GM12874 (cell line): ENCODE results near the gene WASF3.

Experiments
- TF ChIP-seq, protein P1 (sequence below): IDR thresholded peaks from 2 replicates; pipeline ENCODE4 v1.5.1; 2011; ENCODE audit warnings: low read depth, mild to moderate bottlenecking, control low read depth, low read length, moderate library complexity; ENCODE audit not compliant: insufficient read depth

The WASF3 gene

DNA sequence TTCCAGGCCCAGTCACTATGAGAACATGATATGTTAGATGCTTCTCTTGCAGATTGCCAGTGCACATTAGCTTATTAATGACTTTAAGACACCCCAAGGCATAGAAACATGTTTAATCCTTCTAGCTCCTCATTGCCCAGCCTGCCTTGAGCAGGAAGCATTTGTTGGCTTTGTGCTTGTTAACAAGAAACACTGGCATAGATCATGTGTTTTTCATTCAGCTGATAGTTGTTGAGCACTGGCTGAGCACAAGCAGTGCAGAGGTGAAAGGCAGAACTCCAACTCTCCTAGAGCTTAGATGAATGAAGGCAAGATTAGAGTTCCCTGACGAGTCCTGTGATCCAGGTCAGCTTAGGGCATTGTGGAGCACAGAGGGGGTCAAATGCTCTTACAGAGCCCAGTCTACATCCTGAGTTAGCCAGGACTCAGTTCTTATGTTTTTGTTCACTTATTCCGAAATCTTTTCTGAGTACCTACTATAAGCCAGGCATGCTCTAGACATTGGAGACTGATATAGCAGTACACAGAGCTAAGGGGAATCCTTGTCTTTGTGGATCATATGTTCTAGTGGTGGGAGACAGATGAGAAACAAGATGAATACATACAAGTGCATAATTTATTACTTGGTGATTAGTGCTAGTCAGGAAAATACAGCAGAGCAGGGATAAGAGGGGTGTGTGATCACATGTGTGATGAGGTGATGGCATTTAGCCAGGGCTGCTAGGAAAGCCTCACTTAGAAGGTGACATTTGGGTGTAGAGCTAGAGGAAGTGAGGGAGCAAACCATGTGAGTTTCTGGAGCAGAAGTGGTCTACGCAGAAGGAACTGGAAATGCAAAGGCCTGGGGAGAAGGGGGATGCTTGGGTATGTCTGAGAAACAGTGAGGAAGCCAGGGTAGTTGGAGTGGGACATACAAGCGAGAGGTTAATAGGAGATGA is 101.2 kb downstream of the WASF3 start:
- TF ChIP-seq, protein P1, sequence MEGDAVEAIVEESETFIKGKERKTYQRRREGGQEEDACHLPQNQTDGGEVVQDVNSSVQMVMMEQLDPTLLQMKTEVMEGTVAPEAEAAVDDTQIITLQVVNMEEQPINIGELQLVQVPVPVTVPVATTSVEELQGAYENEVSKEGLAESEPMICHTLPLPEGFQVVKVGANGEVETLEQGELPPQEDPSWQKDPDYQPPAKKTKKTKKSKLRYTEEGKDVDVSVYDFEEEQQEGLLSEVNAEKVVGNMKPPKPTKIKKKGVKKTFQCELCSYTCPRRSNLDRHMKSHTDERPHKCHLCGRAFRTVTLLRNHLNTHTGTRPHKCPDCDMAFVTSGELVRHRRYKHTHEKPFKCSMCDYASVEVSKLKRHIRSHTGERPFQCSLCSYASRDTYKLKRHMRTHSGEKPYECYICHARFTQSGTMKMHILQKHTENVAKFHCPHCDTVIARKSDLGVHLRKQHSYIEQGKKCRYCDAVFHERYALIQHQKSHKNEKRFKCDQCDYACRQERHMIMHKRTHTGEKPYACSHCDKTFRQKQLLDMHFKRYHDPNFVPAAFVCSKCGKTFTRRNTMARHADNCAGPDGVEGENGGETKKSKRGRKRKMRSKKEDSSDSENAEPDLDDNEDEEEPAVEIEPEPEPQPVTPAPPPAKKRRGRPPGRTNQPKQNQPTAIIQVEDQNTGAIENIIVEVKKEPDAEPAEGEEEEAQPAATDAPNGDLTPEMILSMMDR = no peak

GRCh38 chr13:26660185-26660584 is 102.7 kb downstream of the WASF3 start:
- TF ChIP-seq, protein P1 = no peak

DNA sequence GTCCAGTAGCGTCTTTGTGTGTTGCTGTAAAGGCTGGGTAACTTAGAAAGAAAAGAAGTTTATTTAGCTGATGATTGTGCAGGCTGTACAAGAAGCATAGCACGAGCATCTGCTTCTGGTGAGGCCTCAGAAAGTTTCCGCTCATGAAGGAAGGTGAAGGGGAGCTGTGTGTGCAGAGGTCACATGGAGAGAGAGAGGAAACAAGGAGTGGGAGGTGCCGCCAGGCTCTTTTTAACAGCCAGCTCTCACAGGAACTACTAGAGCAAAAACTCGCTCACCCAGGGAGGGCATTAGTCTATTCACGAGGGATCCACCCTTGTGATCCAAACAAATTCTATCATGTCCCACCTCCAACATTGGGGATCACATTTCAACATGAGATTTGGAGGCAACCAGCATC is 103.3 kb downstream of the WASF3 start:
- TF ChIP-seq, protein P1 = no peak

- TF ChIP-seq, protein P1 = no peak
Observed at GRCh38 chr13:26663791-26664190, 106.3 kb downstream of the WASF3 start.

GRCh38 chr13:26664286-26664685 is 106.8 kb downstream of the WASF3 start:
- TF ChIP-seq, protein P1 = no peak

- TF ChIP-seq, protein P1 = no peak
Observed at GRCh38 chr13:26664876-26665275, 107.4 kb downstream of the WASF3 start.

GRCh38 chr13:26668357-26669146 is 111.1 kb downstream of the WASF3 start:
- TF ChIP-seq, protein P1 = no peak
